HL-60 (cell line): ENCODE measurements around the gene UGT2B15.
"Not testable (repeated sequence)": the region's sequence is repeated elsewhere in the genome, so short reads cannot be mapped to it uniquely, and the experiment has no call there.

ENCODE experiments used
- CTCF ChIP-seq: IDR thresholded peaks from one replicate; pipeline ENCODE4 v1.5.1; 2011; ENCODE audit warnings: low read length, control low read depth, inconsistent platforms; ENCODE audit not compliant: insufficient read depth
- SPI1 ChIP-seq: IDR thresholded peaks from 2 replicates; pipeline ENCODE4 v1.6.1; 2012; ENCODE audit warnings: low read depth, mild to moderate bottlenecking, borderline replicate concordance

DNA sequence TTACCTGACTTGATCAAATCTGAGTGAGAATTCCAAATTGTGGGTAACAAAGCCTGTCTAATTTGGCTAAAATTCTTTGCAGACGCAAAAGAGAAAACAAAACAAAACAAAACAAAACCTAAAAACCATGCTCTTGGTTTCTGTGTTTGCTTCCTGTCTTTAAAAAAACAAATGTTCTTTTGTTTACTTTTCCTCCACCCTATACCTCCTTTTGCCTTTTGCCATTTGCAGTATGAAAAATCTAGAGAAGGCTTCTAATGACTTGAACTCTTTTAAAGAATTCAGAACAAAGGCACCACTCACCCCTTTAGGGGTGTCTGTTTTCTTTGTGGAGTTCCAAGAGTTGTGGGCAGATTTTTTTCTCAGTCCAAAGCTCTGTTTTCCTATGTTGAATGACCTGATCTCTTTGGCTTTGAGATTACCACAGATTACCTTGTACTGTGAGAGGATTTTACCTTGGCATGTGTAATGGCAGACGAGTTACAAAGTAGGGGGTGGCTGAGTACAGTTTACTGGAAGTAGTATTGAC is 13.9 kb downstream of the UGT2B15 start:
- TF ChIP-seq CTCF, SPI1: not testable (repeated sequence)
